Fibroblast of skin of scalp (primary cell): ENCODE data around the gene FNTB.
A peak's percentile ranks its signal among the peaks of the same experiment; 100 is the strongest.

Source experiments
- DNase-seq: peaks from one replicate; pipeline ENCODE4 v3.0.0-alpha.2; 2013

FNTB gene

GRCh38 chr14:64953310-64953654, 33.4 kb upstream of the FNTB start:
- DNase-seq = no peak

- no peak for DNase-seq
Observed at GRCh38 chr14:64953661-64954060, 33.0 kb upstream of the FNTB start.

GRCh38 chr14:64954491-64955240, 32.0 kb upstream of the FNTB start:
- no peak for DNase-seq

- DNase-seq = no peak
Observed at GRCh38 chr14:64955297-64955696, 31.4 kb upstream of the FNTB start.

- DNase-seq = no peak
Observed at GRCh38 chr14:64956697-64957406, 29.8 kb upstream of the FNTB start.

GRCh38 chr14:64958201-64958600, 28.5 kb upstream of the FNTB start:
- no peak for DNase-seq

- no peak for DNase-seq
Observed at GRCh38 chr14:64958743-64959142, 28.0 kb upstream of the FNTB start.

GRCh38 chr14:64960762-64961276, 25.9 kb upstream of the FNTB start:
- no peak for DNase-seq

- no peak for DNase-seq
Observed at GRCh38 chr14:64963611-64964010, 23.1 kb upstream of the FNTB start.

GRCh38 chr14:64965356-64966000, 21.2 kb upstream of the FNTB start:
- no peak for DNase-seq

- no peak for DNase-seq
Observed at GRCh38 chr14:64966976-64967375, 19.7 kb upstream of the FNTB start.

GRCh38 chr14:64968167-64968566, 18.5 kb upstream of the FNTB start:
- DNase-seq = peak; percentile 42

GRCh38 chr14:64968651-64969050, 18.0 kb upstream of the FNTB start:
- peak; percentile 56 for DNase-seq

GRCh38 chr14:64970041-64970440, 16.7 kb upstream of the FNTB start:
- no peak for DNase-seq

GRCh38 chr14:64970776-64971477, 15.8 kb upstream of the FNTB start:
- DNase-seq = peak; percentile 33

- DNase-seq = no peak
Observed at GRCh38 chr14:64971491-64971942, 15.2 kb upstream of the FNTB start.

GRCh38 chr14:64971943-64972791, 14.5 kb upstream of the FNTB start, which contains the start of gene RAB15:
Gene RAB15 (minus strand): TSS chr14:64972336. CDS start chr14:64972076, 260 bp downstream.
- peak; percentile 40 for DNase-seq

- no peak for DNase-seq
Observed at GRCh38 chr14:64973026-64973442, 13.7 kb upstream of the FNTB start.

- DNase-seq = no peak
Observed at GRCh38 chr14:64973826-64974225, 12.9 kb upstream of the FNTB start.

- DNase-seq = no peak
Observed at GRCh38 chr14:64974563-64974962, 12.1 kb upstream of the FNTB start.

GRCh38 chr14:64979336-64980074, 7.2 kb upstream of the FNTB start:
- DNase-seq = peak; percentile 35
